PC-3 (cell line): ENCODE measurements around the gene ANKRD11.

Source experiments
- CTCF ChIP-seq: fragments of 300-600 bp; sonication (generic); conservative IDR thresholded peaks from 2 replicates; pipeline ENCODE4 v1.5.1; 2017; ENCODE audit warnings: antibody characterized with exemption, low read depth, mild to moderate bottlenecking, low read length
- EZH2 ChIP-seq: fragments of 300-600 bp; sonication (generic); IDR thresholded peaks from one replicate; pipeline ENCODE4 v1.6.1; 2017; ENCODE audit warnings: antibody characterized with exemption, mild to moderate bottlenecking, low read length; ENCODE audit not compliant: unreplicated experiment
- EZH2phosphoT487 ChIP-seq: fragments of 300-600 bp; sonication (generic); IDR thresholded peaks from 2 replicates; pipeline ENCODE4 v1.6.1; 2018; ENCODE audit warnings: mild to moderate bottlenecking, antibody characterized with exemption, low read length, borderline replicate concordance

GRCh38 chr16:89370081-89370511 is 120.3 kb downstream of the ANKRD11 start:
- TF ChIP-seq CTCF (no peak), EZH2phosphoT487 (no peak), EZH2 (no peak)
